Stimulated activated effector memory CD8-positive, alpha-beta T cell treated with anti-CD3 and anti-CD28 coated beads, Interleukin-12 subunit alpha, Interleukin-12 subunit beta, amount 100 ng/mL, for 72 hours (primary cell): Measurements from ENCODE around the gene LIF.
A peak's percentile ranks its signal among the peaks of the same experiment; 100 is the strongest.

Experiments
- ATAC-seq: fragments of 150-1000 bp; cut with Tn5 transposase; 2 replicates; pipeline ENCODE4 v1.10.0; 2021
- DNase-seq, 2 donors: peaks; one replicate each; pipeline ENCODE4 v3.0.0; 2021 to 2022; ENCODE audit warnings: low spot score in 2 of 2
- H3K27ac Mint-ChIP-seq: one replicate; pipeline ENCODE4 v1.8.0; 2022; ENCODE audit warnings: mild to moderate bottlenecking, mixed read lengths
- H3K36me3 Mint-ChIP-seq: one replicate; pipeline ENCODE4 v1.8.0; 2022; ENCODE audit warnings: mild to moderate bottlenecking, mixed read lengths
- H3K4me1 Mint-ChIP-seq: one replicate; pipeline ENCODE4 v1.8.0; 2022; ENCODE audit warnings: mixed read lengths
- H3K4me3 Mint-ChIP-seq: one replicate; pipeline ENCODE4 v1.8.0; 2022; ENCODE audit warnings: mild to moderate bottlenecking, mixed read lengths
- H3K9me3 Mint-ChIP-seq: one replicate; pipeline ENCODE4 v1.8.0; 2022; ENCODE audit warnings: mixed read lengths

Gene LIF

GRCh38 chr22:30273711-30274436 is 27.3 kb upstream of the LIF start:
- Mint-ChIP-seq H3K9me3 (no peaks in the 10 kb centered on the region), H3K36me3 (peaks cover 17% of the 10 kb centered on the region), H3K4me1 (peaks cover 62% of the 10 kb centered on the region), H3K4me3 (no peak overlapping the region), H3K27ac (no peak overlapping the region)
- no peak for DNase-seq
- no peak for ATAC-seq

- H3K4me3 Mint-ChIP-seq: no peak overlapping the region
- peaks cover 63% of the 10 kb centered on the region for H3K4me1 Mint-ChIP-seq
- ATAC-seq (no peak), DNase-seq (no peak)
- H3K27ac Mint-ChIP-seq: no peak overlapping the region
- H3K9me3 Mint-ChIP-seq: no peaks in the 10 kb centered on the region
- H3K36me3 Mint-ChIP-seq: peaks cover 17% of the 10 kb centered on the region
These were observed 26.4 kb upstream of the LIF start for GRCh38 chr22:30272781-30273601.

- Mint-ChIP-seq H3K4me1 (peaks cover 67% of the 10 kb centered on the region), H3K9me3 (no peaks in the 10 kb centered on the region), H3K27ac (peak overlapping the region; percentile 33), H3K36me3 (peaks cover 30% of the 10 kb centered on the region), H3K4me3 (no peak overlapping the region)
- no peak for DNase-seq
- no peak for ATAC-seq
These were observed 24.3 kb upstream of the LIF start for GRCh38 chr22:30270832-30271231.

- peaks cover 53% of the 10 kb centered on the region for H3K36me3 Mint-ChIP-seq
- peak overlapping the region; percentile 98 for H3K27ac Mint-ChIP-seq
- H3K4me1 Mint-ChIP-seq: peaks cover 63% of the 10 kb centered on the region
- peak overlapping the region; percentile 92 for H3K4me3 Mint-ChIP-seq
- no peaks in the 10 kb centered on the region for H3K9me3 Mint-ChIP-seq
- DNase-seq (no peak), ATAC-seq (no peak)
These were observed 21.8 kb upstream of the LIF start for GRCh38 chr22:30268331-30268730.

- Mint-ChIP-seq H3K4me3 (peak overlapping the region; percentile 92), H3K36me3 (peaks cover 60% of the 10 kb centered on the region), H3K9me3 (no peaks in the 10 kb centered on the region), H3K4me1 (peaks cover 66% of the 10 kb centered on the region), H3K27ac (peak overlapping the region; percentile 98)
- DNase-seq: peak in 1 of 2 donors; percentile 72
- ATAC-seq: no peak
These were observed 21.1 kb upstream of the LIF start for GRCh38 chr22:30267382-30268302.

- ATAC-seq (peak; percentile 64), DNase-seq (peak; percentile 67 to 94)
- Mint-ChIP-seq H3K4me1 (peaks cover 71% of the 10 kb centered on the region), H3K4me3 (peak within 1 kb of the TSS; percentile 92), H3K27ac (peak within 1 kb of the TSS; percentile 98), H3K36me3 (peaks cover 69% of the 10 kb centered on the region), H3K9me3 (no peaks in the 10 kb centered on the region)
These were observed 20.2 kb upstream of the LIF start, which contains the start of gene OSM for GRCh38 chr22:30266445-30267381. Gene OSM (minus strand): TSS chr22:30266851. CDS start chr22:30266799, 52 bp downstream.

- Mint-ChIP-seq H3K4me1 (peaks cover 79% of the 10 kb centered on the region), H3K4me3 (peak overlapping the region; percentile 92), H3K36me3 (peaks cover 73% of the 10 kb centered on the region), H3K9me3 (no peaks in the 10 kb centered on the region), H3K27ac (peak overlapping the region; percentile 98)
- DNase-seq (peak; percentile 55 to 92), ATAC-seq (peak; percentile 81)
These were observed 19.4 kb upstream of the LIF start for GRCh38 chr22:30265823-30266444.

GRCh38 chr22:30265131-30265720 is 18.7 kb upstream of the LIF start:
- H3K4me3 Mint-ChIP-seq: peak overlapping the region; percentile 92
- H3K9me3 Mint-ChIP-seq: no peaks in the 10 kb centered on the region
- peak overlapping the region; percentile 98 for H3K27ac Mint-ChIP-seq
- ATAC-seq (no peak), DNase-seq (no peak)
- H3K36me3 Mint-ChIP-seq: peaks cover 67% of the 10 kb centered on the region
- H3K4me1 Mint-ChIP-seq: peaks cover 74% of the 10 kb centered on the region

- peak overlapping the region; percentile 92 for H3K4me3 Mint-ChIP-seq
- no peaks in the 10 kb centered on the region for H3K9me3 Mint-ChIP-seq
- no peak for ATAC-seq
- no peak overlapping the region for H3K27ac Mint-ChIP-seq
- H3K4me1 Mint-ChIP-seq: peaks cover 70% of the 10 kb centered on the region
- peaks cover 56% of the 10 kb centered on the region for H3K36me3 Mint-ChIP-seq
- no peak for DNase-seq
These were observed 17.3 kb upstream of the LIF start for GRCh38 chr22:30263883-30264282.

- Mint-ChIP-seq H3K4me3 (peak overlapping the region; percentile 92), H3K9me3 (no peaks in the 10 kb centered on the region), H3K36me3 (peaks cover 56% of the 10 kb centered on the region), H3K27ac (peak overlapping the region; percentile 88), H3K4me1 (peaks cover 63% of the 10 kb centered on the region)
- DNase-seq: peak; percentile 77 to 91
- no peak for ATAC-seq
These were observed 16.6 kb upstream of the LIF start for GRCh38 chr22:30262917-30263741.

GRCh38 chr22:30262112-30262511 is 15.6 kb upstream of the LIF start:
- H3K27ac Mint-ChIP-seq: peak overlapping the region; percentile 88
- H3K4me1 Mint-ChIP-seq: peaks cover 52% of the 10 kb centered on the region
- peak overlapping the region; percentile 92 for H3K4me3 Mint-ChIP-seq
- ATAC-seq: no peak
- no peaks in the 10 kb centered on the region for H3K9me3 Mint-ChIP-seq
- H3K36me3 Mint-ChIP-seq: peaks cover 56% of the 10 kb centered on the region
- DNase-seq: no peak

GRCh38 chr22:30261134-30261533 is 14.6 kb upstream of the LIF start:
- H3K9me3 Mint-ChIP-seq: no peaks in the 10 kb centered on the region
- H3K4me3 Mint-ChIP-seq: no peak overlapping the region
- peaks cover 49% of the 10 kb centered on the region for H3K4me1 Mint-ChIP-seq
- no peak for DNase-seq
- H3K27ac Mint-ChIP-seq: peak overlapping the region; percentile 23
- no peak for ATAC-seq
- H3K36me3 Mint-ChIP-seq: peaks cover 46% of the 10 kb centered on the region

- ATAC-seq (no peak), DNase-seq (no peak)
- Mint-ChIP-seq H3K27ac (peak overlapping the region; percentile 23), H3K4me3 (no peak overlapping the region), H3K36me3 (peaks cover 41% of the 10 kb centered on the region), H3K4me1 (peaks cover 45% of the 10 kb centered on the region), H3K9me3 (no peaks in the 10 kb centered on the region)
These were observed 14.1 kb upstream of the LIF start for GRCh38 chr22:30260682-30261081.
